Activated CD4-positive, alpha-beta T cell treated with anti-CD3 and anti-CD28 coated beads for 1 hour (primary cell): ENCODE measurements around the gene SYNRG.

ENCODE experiments used
- DNase-seq: peaks from one replicate; pipeline ENCODE4 v3.0.0-alpha.2; 2020

Gene SYNRG

DNA sequence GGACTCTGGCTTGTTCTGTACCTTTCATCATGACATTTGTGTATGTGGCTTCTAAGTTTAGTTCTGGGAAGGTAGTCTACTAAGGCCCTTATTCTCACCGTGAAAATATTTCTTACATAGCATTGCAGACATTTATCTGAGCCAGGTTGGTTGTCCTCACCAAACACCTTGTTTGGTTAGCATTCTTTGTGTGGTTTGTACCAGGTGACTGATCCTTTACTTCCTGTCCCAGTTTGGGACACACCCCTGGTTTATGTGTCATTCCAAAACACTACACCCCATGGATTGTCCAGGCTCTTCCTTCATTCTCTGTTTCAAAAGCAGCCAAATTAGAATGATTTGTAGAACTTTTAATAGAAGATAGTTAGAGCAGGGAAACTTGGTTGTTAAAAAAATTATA, 142.7 kb downstream of the SYNRG start:
- no peak for DNase-seq

- no peak for DNase-seq
These were observed 144.1 kb downstream of the SYNRG start for GRCh38 chr17:37465069-37465616.
